Endodermal cell (in vitro differentiated cells): ENCODE results near the gene IRS2. TPM values are rescaled to one million over a fixed set of nuclear protein-coding genes. Genes with fewer than 3 reads are reported as not detected.

ENCODE experiments used
- DNase-seq: peaks from one replicate; pipeline ENCODE4 v3.0.0-alpha.2; 2017
- H3K27ac ChIP-seq: 2 replicates; pipeline ENCODE4 v1.5.1; 2013; ENCODE audit warnings: mild to moderate bottlenecking, low read depth, low read length, moderate library complexity
- H3K27me3 ChIP-seq: 2 replicates; pipeline ENCODE4 v1.6.1; 2013; ENCODE audit warnings: mild to moderate bottlenecking, low read length, moderate library complexity; ENCODE audit not compliant: insufficient read depth, control insufficient read depth, poor library complexity, severe bottlenecking
- H3K36me3 ChIP-seq: 2 replicates; pipeline ENCODE4 v1.7.0; 2013; ENCODE audit warnings: mild to moderate bottlenecking, low read length, moderate library complexity; ENCODE audit not compliant: control insufficient read depth, insufficient read depth
- H3K4me1 ChIP-seq: one replicate; pipeline ENCODE4 v1.7.0; 2013; ENCODE audit warnings: low read length; ENCODE audit not compliant: control insufficient read depth, insufficient read depth
- H3K4me3 ChIP-seq: 2 replicates; pipeline ENCODE4 v1.5.1; 2013; ENCODE audit warnings: mild to moderate bottlenecking, low read length, moderate library complexity
- H3K9ac ChIP-seq: 2 replicates; pipeline ENCODE4 v1.6.1; 2013; ENCODE audit warnings: mild to moderate bottlenecking, low read length, moderate library complexity; ENCODE audit not compliant: poor library complexity, severe bottlenecking; ENCODE audit errors: extremely low read depth
- H3K9me3 ChIP-seq: 2 replicates; pipeline ENCODE4 v1.6.1; 2013; ENCODE audit warnings: mild to moderate bottlenecking, low read length, moderate library complexity; ENCODE audit not compliant: control insufficient read depth
- H3K27ac Mint-ChIP-seq: 2 replicates; pipeline ENCODE4 v1.8.0; 2020; ENCODE audit warnings: mixed read lengths
- H3K27me3 Mint-ChIP-seq: 2 replicates; pipeline ENCODE4 v1.8.0; 2021; ENCODE audit warnings: mild to moderate bottlenecking, mixed read lengths; ENCODE audit not compliant: insufficient read depth
- H3K36me3 Mint-ChIP-seq: 2 replicates; pipeline ENCODE4 v1.8.0; 2020; ENCODE audit warnings: low read depth, mixed read lengths
- H3K4me1 Mint-ChIP-seq: 2 replicates; pipeline ENCODE4 v1.8.0; 2020; ENCODE audit warnings: mixed read lengths
- H3K4me3 Mint-ChIP-seq: 2 replicates; pipeline ENCODE4 v1.8.0; 2020; ENCODE audit warnings: mild to moderate bottlenecking, moderate library complexity, mixed read lengths
- H3K9me3 Mint-ChIP-seq: 2 replicates; pipeline ENCODE4 v1.8.0; 2020; ENCODE audit warnings: mild to moderate bottlenecking, mixed read lengths
- CTCF ChIP-seq: fragments of 200-600 bp; sonication (generic); conservative IDR thresholded peaks from 2 replicates; pipeline ENCODE4 v1.5.0; 2021; ENCODE audit warnings: antibody characterized with exemption, mild to moderate bottlenecking
- WGBS, 2 experiments: methylation state at CpG; one replicate each; pipeline versions ENCODE4 v1.1.5 to v1.1.7; 2013; ENCODE audit warnings: missing lambda C conversion rate in 2 of 2, mixed read lengths in 1 of 2; ENCODE audit not compliant: insufficient coverage in 1 of 2, insufficient read length in 1 of 2; 5-methylcytosine and 5-hydroxymethylcytosine counted together
- total RNA-seq, 2 donors: library from RNA; stranded (reverse); fragmentation: NEBNext Ultra II Directional in 1 of 2; extraction: Animal tissue kit (Norgen Biotek cat#: 25700) in 1 of 2; gene quantifications; 2 replicates in 1 of 2; 3 replicates in 1 of 2; pipeline ENCODE4 v1.2.1, GENCODE V29; 2021

The IRS2 gene
- total RNA-seq, 2 donors from 2014 or later: 16.9 to 23.7 TPM

DNA sequence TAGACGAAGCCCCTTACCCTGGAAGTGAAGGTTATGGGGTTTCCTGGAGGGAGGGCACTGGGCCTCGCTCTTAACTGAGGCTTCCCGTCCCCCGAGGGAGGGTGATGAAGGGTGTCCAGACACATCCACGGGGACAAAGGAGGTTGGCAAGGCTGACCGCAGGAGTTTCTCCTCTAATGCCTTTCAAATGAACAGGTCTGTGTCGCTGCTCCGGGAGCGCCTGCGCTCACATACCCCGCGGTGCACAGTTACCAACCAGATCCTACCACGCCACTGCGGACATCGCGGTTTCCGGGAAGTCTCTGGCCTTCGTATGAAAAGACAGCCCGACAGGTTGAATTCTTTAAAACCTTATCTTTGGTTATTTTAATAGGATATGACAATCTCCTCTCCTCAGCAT is 41.3 kb downstream of the IRS2 start:
- no peak overlapping the region for H3K9ac ChIP-seq
- H3K9me3 ChIP-seq: no peaks in the 10 kb centered on the region
- no peaks in the 10 kb centered on the region for H3K4me1 ChIP-seq
- no peak overlapping the region for H3K4me3 Mint-ChIP-seq
- no peak overlapping the region for H3K27ac ChIP-seq
- H3K4me3 ChIP-seq: no peak overlapping the region
- no peak overlapping the region for H3K27ac Mint-ChIP-seq
- WGBS, 2 experiments: 95 to 98% methylated on average over 12 to 19 of the region's 19 CpGs
- DNase-seq: peak; percentile 17
- H3K27me3 Mint-ChIP-seq: no peaks in the 10 kb centered on the region
- no peak for TF ChIP-seq CTCF
- H3K27me3 ChIP-seq: no peaks in the 10 kb centered on the region
- no peaks in the 10 kb centered on the region for H3K36me3 ChIP-seq
- H3K36me3 Mint-ChIP-seq: peaks cover 2% of the 10 kb centered on the region
- H3K9me3 Mint-ChIP-seq: no peaks in the 10 kb centered on the region
- H3K4me1 Mint-ChIP-seq: peaks cover 4% of the 10 kb centered on the region

DNA sequence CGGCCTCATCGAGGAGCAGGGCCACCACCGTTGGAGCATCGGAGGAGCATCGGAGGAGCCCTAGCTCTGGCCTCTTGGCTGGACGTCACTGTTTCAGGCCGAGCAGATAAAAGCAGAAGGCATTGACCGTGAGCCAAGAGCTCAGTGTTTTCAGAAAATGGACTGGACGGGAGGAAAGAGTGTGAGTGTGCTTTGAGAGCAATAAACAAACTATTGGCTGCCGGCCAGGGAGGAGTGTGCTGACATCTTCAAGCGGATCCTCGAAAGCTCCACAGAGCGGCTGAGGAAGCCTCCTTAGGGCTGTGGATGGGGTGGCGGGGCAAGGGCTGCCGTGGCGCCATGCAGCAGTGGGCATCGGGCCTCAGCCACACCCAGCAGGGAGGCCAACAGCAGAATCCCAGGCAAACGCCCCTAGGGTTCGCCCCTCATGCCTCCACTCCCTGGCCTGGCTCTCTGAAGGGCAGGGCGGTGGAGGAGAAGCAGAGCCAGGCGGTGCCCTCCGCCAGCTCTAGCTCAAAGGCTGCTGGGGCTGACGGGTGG is 41.8 kb downstream of the IRS2 start:
- DNase-seq: peak; percentile 38
- Histone ChIP-seq H3K27ac (no peak overlapping the region), H3K27me3 (no peaks in the 10 kb centered on the region), H3K4me3 (no peak overlapping the region), H3K4me1 (no peaks in the 10 kb centered on the region), H3K9me3 (no peaks in the 10 kb centered on the region), H3K9ac (no peak overlapping the region), H3K36me3 (no peaks in the 10 kb centered on the region)
- 94 to 96% methylated on average over 14 to 23 of the region's 23 CpGs for WGBS, 2 experiments
- peaks cover 4% of the 10 kb centered on the region for H3K4me1 Mint-ChIP-seq
- H3K36me3 Mint-ChIP-seq: peaks cover 2% of the 10 kb centered on the region
- TF ChIP-seq CTCF: no peak
- no peaks in the 10 kb centered on the region for H3K9me3 Mint-ChIP-seq
- no peak overlapping the region for H3K27ac Mint-ChIP-seq
- no peak overlapping the region for H3K4me3 Mint-ChIP-seq
- no peaks in the 10 kb centered on the region for H3K27me3 Mint-ChIP-seq

GRCh38 chr13:109743706-109744453 is 42.5 kb downstream of the IRS2 start:
- Histone ChIP-seq H3K36me3 (no peaks in the 10 kb centered on the region), H3K4me1 (no peaks in the 10 kb centered on the region), H3K9ac (no peak overlapping the region), H3K27me3 (no peaks in the 10 kb centered on the region), H3K9me3 (no peaks in the 10 kb centered on the region), H3K4me3 (no peak overlapping the region), H3K27ac (no peak overlapping the region)
- H3K27me3 Mint-ChIP-seq: no peaks in the 10 kb centered on the region
- H3K9me3 Mint-ChIP-seq: no peaks in the 10 kb centered on the region
- H3K4me1 Mint-ChIP-seq: peaks cover 4% of the 10 kb centered on the region
- H3K36me3 Mint-ChIP-seq: peaks cover 2% of the 10 kb centered on the region
- TF ChIP-seq CTCF: no peak
- no peak overlapping the region for H3K27ac Mint-ChIP-seq
- H3K4me3 Mint-ChIP-seq: no peak overlapping the region
- DNase-seq: peak; percentile 62
- WGBS, 2 experiments: 76 to 80% methylated on average over 12 of the region's 12 CpGs
